Spleen (tissue), 7 donors: ENCODE data around the gene KCNJ12.

Experiments used
- POLR2A ChIP-seq, 3 donors: fragments of 450-650 bp; IDR thresholded peaks; one replicate each; pipeline ENCODE4 v1.5.1; 2017; ENCODE audit warnings: antibody characterized with exemption in 3 of 3, mild to moderate bottlenecking in 1 of 3
- POLR2AphosphoS5 ChIP-seq, 3 donors: sonication (generic); formaldehyde crosslinking; IDR thresholded peaks; one replicate each; pipeline ENCODE4 v1.5.1; 2017; ENCODE audit warnings: antibody characterized with exemption in 3 of 3
- TF ChIP-seq, protein P1 (sequence below), 11 experiments: fragments of 200-600 bp in 7 of 11; fragments of 450-650 bp in 4 of 11; sonication (generic) in 4 of 11; IDR thresholded peaks in 8 of 11; conservative IDR thresholded peaks in 3 of 11; 1 replicate in 7 of 11; 2 replicates in 4 of 11; pipeline versions ENCODE4 v1.4.0 to v1.8.0; 2016 to 2021; ENCODE audit warnings: antibody characterized with exemption in 11 of 11, inconsistent platforms in 4 of 11, mild to moderate bottlenecking in 1 of 11
- donor health status: DM: no; HTN: no; CAD: no; lungs with moderate emphysema.
- donor health status: DM: no; HTN: no; CAD: no.
- donor health status: DM: no; HTN: no; CAD: no.

DNA sequence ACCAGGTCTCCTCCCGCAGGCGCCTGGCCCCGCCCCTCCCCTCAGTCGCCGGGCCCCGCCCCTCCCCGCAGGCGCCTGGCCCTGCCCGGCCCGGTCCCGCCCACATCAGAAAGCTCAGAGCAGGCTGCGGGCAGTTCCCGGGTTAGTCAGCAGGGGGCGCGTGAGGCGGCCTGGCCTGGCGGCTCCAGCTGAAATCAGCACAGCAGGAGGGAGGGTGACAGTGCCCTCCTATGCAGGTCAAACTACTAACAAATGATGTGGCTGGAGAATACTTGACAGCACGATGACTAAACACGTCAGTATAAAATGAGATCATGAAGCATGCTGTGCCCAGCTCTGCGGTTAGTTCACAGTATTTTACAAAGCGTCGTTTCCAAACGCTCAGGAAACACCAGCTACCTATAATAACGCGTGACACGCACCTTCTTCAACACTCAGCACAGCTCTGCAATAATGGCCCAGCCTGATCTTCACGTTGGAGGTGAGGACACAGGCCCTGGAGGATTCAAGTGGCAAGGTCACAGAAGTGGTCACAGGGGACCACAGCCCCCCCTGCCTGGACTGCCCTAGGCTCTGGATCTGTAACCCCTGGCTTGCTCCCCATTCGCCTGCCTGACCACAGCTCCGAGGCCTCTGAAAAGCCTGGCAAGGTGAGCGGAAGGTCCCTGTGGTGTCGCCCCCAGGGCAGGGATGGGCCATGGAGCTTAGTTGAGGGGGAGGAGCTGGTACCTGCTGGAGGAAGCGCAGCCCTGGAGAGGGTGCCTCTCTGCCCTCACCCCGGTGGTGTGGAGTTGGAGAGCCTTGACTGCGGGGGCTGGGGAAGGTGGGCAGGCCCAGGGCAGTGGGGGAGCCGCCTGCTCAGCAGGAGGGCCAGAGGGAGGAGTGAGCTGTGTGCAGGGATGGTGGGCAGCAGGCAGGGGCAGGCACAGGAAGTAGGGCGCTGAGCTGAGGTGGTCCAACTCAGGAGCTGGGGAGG, 81.2 kb downstream of the KCNJ12 start:
- TF ChIP-seq POLR2A (IDR thresholded peaks at IDR 0.05) (no peak), POLR2AphosphoS5 (IDR thresholded peaks at IDR 0.05) (peak; percentile 28 to 71 (median 60))
- TF ChIP-seq, protein P1, sequence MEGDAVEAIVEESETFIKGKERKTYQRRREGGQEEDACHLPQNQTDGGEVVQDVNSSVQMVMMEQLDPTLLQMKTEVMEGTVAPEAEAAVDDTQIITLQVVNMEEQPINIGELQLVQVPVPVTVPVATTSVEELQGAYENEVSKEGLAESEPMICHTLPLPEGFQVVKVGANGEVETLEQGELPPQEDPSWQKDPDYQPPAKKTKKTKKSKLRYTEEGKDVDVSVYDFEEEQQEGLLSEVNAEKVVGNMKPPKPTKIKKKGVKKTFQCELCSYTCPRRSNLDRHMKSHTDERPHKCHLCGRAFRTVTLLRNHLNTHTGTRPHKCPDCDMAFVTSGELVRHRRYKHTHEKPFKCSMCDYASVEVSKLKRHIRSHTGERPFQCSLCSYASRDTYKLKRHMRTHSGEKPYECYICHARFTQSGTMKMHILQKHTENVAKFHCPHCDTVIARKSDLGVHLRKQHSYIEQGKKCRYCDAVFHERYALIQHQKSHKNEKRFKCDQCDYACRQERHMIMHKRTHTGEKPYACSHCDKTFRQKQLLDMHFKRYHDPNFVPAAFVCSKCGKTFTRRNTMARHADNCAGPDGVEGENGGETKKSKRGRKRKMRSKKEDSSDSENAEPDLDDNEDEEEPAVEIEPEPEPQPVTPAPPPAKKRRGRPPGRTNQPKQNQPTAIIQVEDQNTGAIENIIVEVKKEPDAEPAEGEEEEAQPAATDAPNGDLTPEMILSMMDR (IDR thresholded peaks at IDR 0.05 in 8 of 11, conservative IDR thresholded peaks at IDR 0.05 in 3 of 11) = peak; percentile 79 to 99 (median 95)
